DMS53 treated with DMSO at 0.1 percent for 48 hours (cell line): ENCODE data around the gene INSR.
"Not testable (repeated sequence)": the region's sequence is repeated elsewhere in the genome, so short reads cannot be mapped to it uniquely, and the experiment has no call there.

Experiments
- DNase-seq: peaks from one replicate; lab custom pipeline; 2025; ENCODE audit not compliant: unreplicated experiment; lab: John Stamatoyannopoulos, UW

Gene INSR

GRCh38 chr19:7293762-7294557, at the start of gene INSR:
Gene INSR, minus strand, starts transcription at chr19:7294414. Its CDS starts 523 bp downstream, at chr19:7293891.
- peak; percentile 61 for DNase-seq

- DNase-seq, result no peak
Observed at GRCh38 chr19:7342143-7342542, 47.9 kb upstream of the INSR start.

GRCh38 chr19:7340959-7341837, 47.0 kb upstream of the INSR start:
- peak; percentile 55 for DNase-seq

GRCh38 chr19:7337380-7338194, 43.4 kb upstream of the INSR start:
- DNase-seq, result no peak

- DNase-seq, result no peak
Observed at GRCh38 chr19:7336321-7336973, 42.2 kb upstream of the INSR start.

DNA sequence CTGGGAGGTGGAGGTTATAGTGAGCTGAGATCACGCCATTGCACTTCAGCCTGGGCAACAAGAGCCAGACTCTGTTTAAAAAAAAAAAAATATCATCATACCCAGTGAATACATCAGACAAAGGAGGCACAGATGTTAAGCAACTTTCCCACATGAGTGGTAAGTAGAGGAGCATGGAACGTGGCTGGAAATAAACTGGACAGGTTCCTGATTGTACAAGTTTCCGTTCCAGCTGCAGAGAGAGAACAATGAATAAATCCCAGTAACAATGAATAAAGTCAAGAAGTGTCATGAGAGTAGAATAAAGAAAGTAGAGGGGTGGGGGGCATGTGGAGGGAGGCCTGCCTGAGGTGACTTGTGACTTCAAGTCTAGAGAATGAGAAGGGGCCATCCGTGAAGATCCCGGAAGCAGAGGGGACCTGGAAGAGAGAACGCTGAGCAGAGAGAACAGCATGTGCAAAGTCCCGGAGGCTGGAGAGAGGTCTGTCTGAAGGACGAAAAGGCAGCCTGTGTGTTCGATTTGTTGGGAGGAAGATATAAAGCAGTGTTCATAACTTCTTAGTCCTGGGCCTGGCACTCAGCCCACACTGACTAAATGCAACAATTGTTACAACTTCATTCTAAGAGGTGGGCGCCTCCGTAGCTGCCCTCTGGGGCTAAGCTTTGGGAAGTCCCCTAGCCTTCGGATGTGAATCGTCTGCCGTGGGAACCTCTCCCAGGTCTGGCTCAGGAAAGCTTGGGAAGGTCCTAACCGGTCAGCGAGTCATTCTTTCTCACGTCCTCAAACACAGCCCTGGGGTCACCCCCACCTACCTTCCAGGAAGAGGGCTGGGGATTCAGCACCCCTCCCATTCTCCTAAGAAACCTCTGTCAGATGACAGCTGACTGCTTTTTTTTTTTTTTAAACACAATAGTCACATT, 39.2 kb upstream of the INSR start:
- no peak for DNase-seq

- DNase-seq, result no peak
Observed at GRCh38 chr19:7331446-7331845, 37.2 kb upstream of the INSR start.

DNA sequence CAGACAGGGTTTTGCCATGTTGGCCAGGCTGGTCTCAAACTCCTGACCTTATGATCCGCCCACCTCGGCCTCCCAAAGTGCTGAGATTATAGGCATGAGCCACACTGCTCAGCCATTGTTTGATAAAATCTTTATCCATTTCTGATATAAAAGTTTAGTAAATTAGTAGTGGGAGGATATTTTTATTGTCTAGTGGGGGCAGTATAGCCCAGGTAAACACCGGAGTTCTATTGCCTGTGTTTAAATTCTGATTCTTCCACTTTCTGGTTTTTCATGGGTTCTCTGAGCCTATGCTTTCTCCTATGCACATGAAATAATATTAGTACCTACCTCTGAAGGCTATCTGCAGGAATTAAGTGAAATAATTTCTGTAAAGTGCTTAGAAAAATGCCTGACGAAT, 34.4 kb upstream of the INSR start:
- no peak for DNase-seq

- DNase-seq, result no peak
Observed at GRCh38 chr19:7327802-7328201, 33.6 kb upstream of the INSR start.

- DNase-seq, result no peak
Observed at GRCh38 chr19:7326105-7326877, 32.1 kb upstream of the INSR start.

GRCh38 chr19:7318176-7318575, 24.0 kb upstream of the INSR start:
- DNase-seq, result no peak

GRCh38 chr19:7312816-7313215, 18.6 kb upstream of the INSR start:
- DNase-seq, result no peak

DNA sequence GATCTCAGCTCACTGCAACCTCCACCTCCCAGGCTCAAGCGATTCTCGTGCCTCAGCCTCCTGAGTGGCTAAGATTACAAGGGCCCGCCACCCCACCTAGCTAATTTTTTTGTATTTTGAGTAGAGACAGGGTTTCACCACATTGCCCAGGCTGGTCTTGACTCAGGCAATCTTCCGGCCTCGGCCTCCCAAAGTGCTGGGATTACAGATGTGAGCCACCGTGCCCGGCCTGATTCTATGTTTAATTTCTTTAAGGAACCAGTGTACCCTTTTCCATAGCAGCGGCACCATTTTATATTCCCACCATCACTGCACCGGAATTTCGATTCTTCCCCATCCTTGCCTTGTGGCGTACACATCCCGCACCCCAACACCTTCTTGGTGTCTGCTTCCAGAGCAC, 17.7 kb upstream of the INSR start:
- DNase-seq, result no peak

DNA sequence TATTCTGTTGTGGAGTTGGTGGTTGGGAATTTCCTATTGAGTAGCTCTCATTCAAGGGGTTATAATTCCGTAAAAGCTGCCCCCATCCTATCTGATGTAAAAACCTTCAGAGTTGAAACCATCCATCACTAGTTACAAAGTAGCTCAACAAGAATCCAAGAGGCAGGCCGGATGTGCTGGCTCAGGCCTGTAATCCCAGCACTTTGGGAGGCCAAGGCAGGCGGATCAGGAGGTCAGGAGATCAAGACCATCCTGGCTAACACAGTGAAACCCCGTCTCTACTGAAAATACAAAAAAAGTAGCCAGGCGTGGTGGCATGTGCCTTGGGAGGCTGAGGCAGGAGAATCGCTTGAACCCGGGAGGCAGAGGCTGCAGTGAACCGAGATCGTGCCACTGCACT, 14.1 kb upstream of the INSR start:
- DNase-seq, result not testable (repeated sequence)

GRCh38 chr19:7307590-7308218, 13.5 kb upstream of the INSR start:
- DNase-seq, result no peak

DNA sequence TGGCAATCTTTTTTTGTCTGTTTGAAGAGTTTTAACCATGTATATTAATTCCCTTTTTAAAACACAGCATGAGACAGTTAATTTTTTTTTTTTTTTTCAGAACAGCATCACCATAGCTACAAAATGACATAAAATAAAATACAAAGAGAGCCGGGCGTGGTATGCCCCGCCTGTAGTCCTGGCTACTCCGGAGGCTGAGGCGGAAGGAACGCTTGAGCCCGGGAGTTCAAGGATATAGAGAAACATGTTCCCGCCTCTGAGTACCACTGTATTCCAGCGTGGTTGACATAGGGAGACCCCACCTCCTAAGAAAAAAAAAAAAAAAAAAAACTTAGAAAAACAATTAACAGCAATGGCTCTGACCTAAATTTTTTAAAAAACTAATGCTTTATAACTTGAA, 10.0 kb upstream of the INSR start:
- DNase-seq, result no peak

GRCh38 chr19:7303470-7303869, 9.3 kb upstream of the INSR start:
- no peak for DNase-seq

- no peak for DNase-seq
Observed at GRCh38 chr19:7301525-7301924, 7.3 kb upstream of the INSR start.

DNA sequence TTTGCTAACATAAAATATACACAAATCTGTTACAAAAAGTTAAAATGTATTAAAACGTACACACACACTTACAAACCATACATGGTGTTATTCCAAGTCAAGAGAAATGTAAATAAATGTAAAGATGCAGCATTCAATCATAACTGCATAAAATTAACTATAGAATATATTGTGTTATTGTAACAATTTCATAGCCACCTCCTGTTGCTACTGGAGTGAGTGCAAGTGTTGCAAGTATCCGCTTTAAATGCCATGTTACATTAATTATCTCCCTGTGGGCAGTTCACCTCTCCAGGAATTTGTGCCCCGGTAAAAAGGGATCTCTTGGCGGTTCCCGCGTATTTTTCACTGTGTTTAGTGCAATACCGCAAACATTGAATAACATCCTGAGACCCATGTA, 3.5 kb upstream of the INSR start:
- DNase-seq, result no peak
